ENCODE measurements around the gene PEX14. TPM values are rescaled to one million over a fixed set of nuclear protein-coding genes. Genes with fewer than 3 reads are reported as not detected.

Gene PEX14
- total RNA-seq, 4 donors from 2014 or later: 16.3 to 29.7 (median 26.2) TPM

GRCh38 chr1:10621906-10622305, 147.2 kb downstream of the PEX14 start:
- peaks cover 0 to 53% (median 0%) of the 10 kb centered on the region in 3 donors for H3K36me3 ChIP-seq

DNA sequence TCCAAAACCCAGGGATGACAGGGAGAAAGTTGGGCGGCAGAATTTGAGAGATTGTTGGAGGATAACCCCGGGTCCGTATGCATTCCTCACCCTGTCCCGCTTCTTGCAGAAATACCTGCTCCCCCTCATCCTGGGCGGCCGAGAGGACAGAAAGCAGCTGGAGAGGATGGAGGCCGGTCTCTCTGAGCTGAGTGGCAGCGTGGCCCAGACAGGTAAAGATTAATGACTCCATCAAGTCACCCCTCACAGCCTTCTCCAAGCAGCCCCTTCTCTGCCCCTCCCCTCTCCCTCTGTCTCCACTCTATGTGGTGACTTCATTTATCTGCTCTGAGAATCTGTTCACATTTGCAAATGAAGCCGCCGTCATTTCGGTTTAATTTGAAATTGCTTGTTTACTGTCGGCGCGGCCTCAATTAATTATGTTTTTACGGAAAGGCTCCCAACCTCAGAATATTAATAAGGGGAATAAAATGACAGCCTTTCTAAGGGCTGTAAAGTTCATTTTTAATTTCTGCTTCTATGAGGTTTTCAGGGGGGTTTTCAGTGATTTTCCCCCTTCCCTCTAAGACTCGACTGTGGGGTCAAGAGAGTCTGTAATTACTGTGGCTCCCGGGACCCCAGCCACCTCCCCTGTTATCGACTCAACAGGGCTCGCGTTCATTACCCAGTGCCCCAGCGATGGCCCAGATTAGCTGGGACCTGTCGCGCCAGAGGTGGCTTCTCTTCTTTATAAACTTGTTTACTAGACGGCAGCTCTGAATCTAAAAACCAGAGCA, 148.3 kb downstream of the PEX14 start:
- DNase-seq: peak in 1 of 3 donors; percentile 32
- no peaks in the 10 kb centered on the region for H3K9me3 ChIP-seq
- peaks cover 0 to 51% (median 0%) of the 10 kb centered on the region in 3 donors for H3K36me3 ChIP-seq
- no peaks in the 10 kb centered on the region for H3K27me3 ChIP-seq
- H3K4me3 ChIP-seq: no peak overlapping the region
- TF ChIP-seq, protein P1, sequence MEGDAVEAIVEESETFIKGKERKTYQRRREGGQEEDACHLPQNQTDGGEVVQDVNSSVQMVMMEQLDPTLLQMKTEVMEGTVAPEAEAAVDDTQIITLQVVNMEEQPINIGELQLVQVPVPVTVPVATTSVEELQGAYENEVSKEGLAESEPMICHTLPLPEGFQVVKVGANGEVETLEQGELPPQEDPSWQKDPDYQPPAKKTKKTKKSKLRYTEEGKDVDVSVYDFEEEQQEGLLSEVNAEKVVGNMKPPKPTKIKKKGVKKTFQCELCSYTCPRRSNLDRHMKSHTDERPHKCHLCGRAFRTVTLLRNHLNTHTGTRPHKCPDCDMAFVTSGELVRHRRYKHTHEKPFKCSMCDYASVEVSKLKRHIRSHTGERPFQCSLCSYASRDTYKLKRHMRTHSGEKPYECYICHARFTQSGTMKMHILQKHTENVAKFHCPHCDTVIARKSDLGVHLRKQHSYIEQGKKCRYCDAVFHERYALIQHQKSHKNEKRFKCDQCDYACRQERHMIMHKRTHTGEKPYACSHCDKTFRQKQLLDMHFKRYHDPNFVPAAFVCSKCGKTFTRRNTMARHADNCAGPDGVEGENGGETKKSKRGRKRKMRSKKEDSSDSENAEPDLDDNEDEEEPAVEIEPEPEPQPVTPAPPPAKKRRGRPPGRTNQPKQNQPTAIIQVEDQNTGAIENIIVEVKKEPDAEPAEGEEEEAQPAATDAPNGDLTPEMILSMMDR (IDR thresholded peaks at IDR 0.05): no peak
- TF ChIP-seq POLR2A (IDR thresholded peaks at IDR 0.05): no peak
- H3K27ac ChIP-seq: no peak overlapping the region
- no peaks in the 10 kb centered on the region for H3K4me1 ChIP-seq

More at GRCh38 chr1:10621906-10622305, 147.2 kb downstream of the PEX14 start:
- H3K27me3 ChIP-seq: no peaks in the 10 kb centered on the region
- no peaks in the 10 kb centered on the region for H3K9me3 ChIP-seq
- no peak overlapping the region for H3K27ac ChIP-seq
- peak in 1 of 3 donors; percentile 39 for DNase-seq
- no peak for TF ChIP-seq POLR2A (IDR thresholded peaks at IDR 0.05)
- TF ChIP-seq, protein P1 (IDR thresholded peaks at IDR 0.05): no peak
- no peaks in the 10 kb centered on the region for H3K4me1 ChIP-seq
- H3K4me3 ChIP-seq: no peak overlapping the region

DNA sequence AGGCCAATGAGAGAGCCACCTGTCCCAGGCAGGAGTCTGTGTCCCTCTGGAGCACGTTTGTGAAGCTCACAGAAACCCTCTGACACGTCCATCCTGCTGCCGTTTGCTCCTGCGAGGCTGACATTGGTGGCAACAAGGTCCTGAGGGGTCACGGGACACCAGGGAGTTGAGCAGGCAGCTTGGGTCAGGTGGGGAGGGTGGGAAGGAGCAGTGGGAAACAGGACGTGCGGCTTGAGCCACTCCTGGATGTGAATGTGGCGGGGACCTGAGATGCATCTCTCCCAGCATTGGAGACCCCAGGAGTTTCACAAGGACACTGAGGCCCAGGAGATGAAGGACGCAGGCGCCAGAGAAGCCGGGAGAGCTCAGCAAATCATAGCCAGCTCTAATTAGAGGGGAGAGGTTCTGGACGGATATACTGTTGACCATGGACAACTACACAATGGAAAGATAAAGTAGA, 149.0 kb downstream of the PEX14 start:
- H3K9me3 ChIP-seq: no peaks in the 10 kb centered on the region
- H3K4me1 ChIP-seq: no peaks in the 10 kb centered on the region
- DNase-seq: no peak
- no peaks in the 10 kb centered on the region for H3K27me3 ChIP-seq
- no peak for TF ChIP-seq POLR2A (IDR thresholded peaks at IDR 0.05)
- TF ChIP-seq, protein P1 (IDR thresholded peaks at IDR 0.05): no peak
- H3K4me3 ChIP-seq: no peak overlapping the region
- H3K27ac ChIP-seq: no peak overlapping the region
- peaks cover 0 to 45% (median 0%) of the 10 kb centered on the region in 3 donors for H3K36me3 ChIP-seq

GRCh38 chr1:10624256-10625050, 149.7 kb downstream of the PEX14 start:
- DNase-seq: peak in 2 of 3 donors; percentile 45 to 53
- no peaks in the 10 kb centered on the region for H3K9me3 ChIP-seq
- H3K4me1 ChIP-seq: no peaks in the 10 kb centered on the region

GRCh38 chr1:10625076-10625475, 150.3 kb downstream of the PEX14 start:
- Histone ChIP-seq H3K36me3 (peaks cover 0 to 47% (median 0%) of the 10 kb centered on the region in 3 donors), H3K4me3 (no peak overlapping the region), H3K27me3 (no peaks in the 10 kb centered on the region), H3K4me1 (no peaks in the 10 kb centered on the region), H3K9me3 (no peaks in the 10 kb centered on the region), H3K27ac (no peak overlapping the region)
- no peak for DNase-seq
- TF ChIP-seq, protein P1 (IDR thresholded peaks at IDR 0.05): no peak
- TF ChIP-seq POLR2A (IDR thresholded peaks at IDR 0.05): no peak

More at GRCh38 chr1:10624256-10625050, 149.7 kb downstream of the PEX14 start:
- Histone ChIP-seq H3K4me3 (no peak overlapping the region), H3K27me3 (no peaks in the 10 kb centered on the region), H3K36me3 (peaks cover 0 to 43% (median 0%) of the 10 kb centered on the region in 3 donors), H3K27ac (no peak overlapping the region)
- TF ChIP-seq, protein P1 (IDR thresholded peaks at IDR 0.05): no peak
- no peak for TF ChIP-seq POLR2A (IDR thresholded peaks at IDR 0.05)
